HK-2 (cell line): ENCODE data around the gene KMT2D.

ENCODE experiments used
- DNase-seq: peaks from one replicate; pipeline ENCODE4 v3.0.0-alpha.2; 2018; ENCODE audit not compliant: unreplicated experiment

The KMT2D gene

GRCh38 chr12:49051777-49052438 is 8.7 kb downstream of the KMT2D start:
- no peak for DNase-seq

- DNase-seq: no peak
These were observed 9.2 kb downstream of the KMT2D start for GRCh38 chr12:49051373-49051764.

- DNase-seq: no peak
These were observed 9.9 kb downstream of the KMT2D start for GRCh38 chr12:49050507-49051372.

- no peak for DNase-seq
These were observed 10.9 kb downstream of the KMT2D start for GRCh38 chr12:49049566-49050224.

- no peak for DNase-seq
These were observed 11.6 kb downstream of the KMT2D start for GRCh38 chr12:49048953-49049352.

GRCh38 chr12:49046129-49046895 is 14.3 kb downstream of the KMT2D start:
- DNase-seq: no peak

GRCh38 chr12:49044660-49045059 is 15.9 kb downstream of the KMT2D start:
- DNase-seq: no peak

- no peak for DNase-seq
These were observed 16.7 kb downstream of the KMT2D start for GRCh38 chr12:49043856-49044258.

GRCh38 chr12:49043241-49043640 is 17.4 kb downstream of the KMT2D start:
- no peak for DNase-seq

- DNase-seq: no peak
These were observed 18.6 kb downstream of the KMT2D start for GRCh38 chr12:49041881-49042484.

- DNase-seq: no peak
These were observed 19.3 kb downstream of the KMT2D start for GRCh38 chr12:49041036-49041880.

- no peak for DNase-seq
These were observed 20.2 kb downstream of the KMT2D start for GRCh38 chr12:49040364-49040855.

- no peak for DNase-seq
These were observed 20.9 kb downstream of the KMT2D start for GRCh38 chr12:49039421-49040363.

GRCh38 chr12:49038291-49038955 is 22.2 kb downstream of the KMT2D start:
- no peak for DNase-seq

GRCh38 chr12:49037947-49038237 is 22.7 kb downstream of the KMT2D start:
- DNase-seq: no peak

- DNase-seq: no peak
These were observed 23.3 kb downstream of the KMT2D start for GRCh38 chr12:49037111-49037946.

GRCh38 chr12:49036029-49036428 is 24.6 kb downstream of the KMT2D start:
- DNase-seq: no peak

- no peak for DNase-seq
These were observed 26.3 kb downstream of the KMT2D start for GRCh38 chr12:49034286-49034622.
